Right lung (tissue), 5 donors: ENCODE measurements around the gene GHITM. TPM values are rescaled to one million over a fixed set of nuclear protein-coding genes. Genes with fewer than 3 reads are reported as not detected.

Source experiments
- DNase-seq, 2 donors: peaks; one replicate each; pipeline ENCODE4 v3.0.0-alpha.2; 2013
- polyA plus RNA-seq, 5 donors: library from polyadenylated mRNA; unstranded; fragments of 120-200 nt; gene quantifications; one replicate each; pipeline versions ENCODE4 v1.2.1 to v1.2.3, GENCODE V29; 2013; ENCODE audit warnings: inconsistent platforms in 1 of 5, low replicate concordance in 1 of 5; ENCODE audit not compliant: insufficient read length in 5 of 5, insufficient read depth in 1 of 5

The GHITM gene
- polyA plus RNA-seq, 5 donors = 109 to 136 (median 122) TPM

DNA sequence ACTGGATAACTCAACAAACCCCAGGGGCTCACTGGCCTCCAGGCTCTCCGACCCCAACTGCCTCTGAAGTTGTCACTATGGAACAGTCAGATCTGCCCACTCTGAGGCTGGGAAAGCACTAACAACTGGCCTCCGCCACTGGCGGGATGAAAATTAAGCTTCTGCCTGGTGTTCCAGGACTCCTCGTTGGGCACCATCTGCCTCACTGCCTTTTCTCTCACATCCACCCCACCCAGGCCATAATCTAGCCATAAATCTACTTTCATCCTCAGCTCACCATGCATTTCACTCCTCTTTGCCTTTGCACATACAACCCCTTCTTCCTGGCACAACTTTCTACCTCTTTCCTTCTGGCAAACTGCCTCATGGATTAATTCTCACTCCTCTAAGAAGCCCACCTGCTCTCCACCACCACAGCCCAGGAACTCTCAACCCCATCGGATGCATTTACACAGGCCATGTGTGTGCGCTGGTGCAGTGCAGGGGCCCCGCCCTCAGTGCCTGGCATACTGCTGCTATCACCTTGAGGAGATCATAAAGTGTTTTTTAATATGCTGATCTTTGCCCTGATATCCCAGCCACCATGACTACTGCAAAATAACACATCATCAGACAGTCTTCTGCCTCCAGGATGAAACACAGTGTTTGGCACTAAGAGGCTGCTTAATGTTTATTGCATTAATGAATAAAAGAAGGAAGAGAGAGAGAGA is 59.1 kb downstream of the GHITM start:
- DNase-seq = no peak

DNA sequence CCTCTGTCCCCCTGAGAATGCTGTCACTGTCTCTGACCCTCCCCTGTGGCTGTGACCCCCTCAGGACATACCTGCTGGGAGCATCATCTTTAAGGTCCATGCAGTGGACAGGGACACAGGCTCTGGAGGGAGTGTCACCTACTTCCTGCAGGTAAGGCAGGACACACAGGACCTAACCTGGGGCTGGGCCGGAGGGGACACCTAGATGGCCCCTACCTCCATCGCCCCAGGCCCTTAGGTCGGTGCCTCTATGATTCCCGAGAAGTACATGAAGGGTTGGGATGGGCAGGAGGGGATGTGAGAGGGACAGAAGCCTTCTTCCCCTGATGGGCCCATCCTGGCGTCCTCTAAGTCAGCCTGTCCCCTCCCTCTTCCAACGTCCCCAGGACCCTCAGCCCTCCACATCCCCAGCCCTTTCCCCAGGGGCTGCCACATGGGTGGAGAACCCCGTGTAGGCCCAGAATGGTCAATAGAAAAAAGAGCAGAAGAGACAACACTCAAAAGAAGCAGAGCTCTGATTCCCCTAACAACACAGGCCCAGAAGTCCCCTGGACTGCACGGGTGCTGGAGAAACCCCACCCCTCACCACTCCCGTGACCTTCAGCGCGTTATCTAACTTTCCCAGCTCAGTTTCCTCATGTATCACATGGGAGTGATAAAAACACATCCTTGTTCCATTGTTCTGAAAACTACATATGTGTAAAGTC is 61.4 kb downstream of the GHITM start:
- no peak for DNase-seq

- DNase-seq = no peak
These were observed 61.9 kb downstream of the GHITM start for GRCh38 chr10:84201244-84201606.

DNA sequence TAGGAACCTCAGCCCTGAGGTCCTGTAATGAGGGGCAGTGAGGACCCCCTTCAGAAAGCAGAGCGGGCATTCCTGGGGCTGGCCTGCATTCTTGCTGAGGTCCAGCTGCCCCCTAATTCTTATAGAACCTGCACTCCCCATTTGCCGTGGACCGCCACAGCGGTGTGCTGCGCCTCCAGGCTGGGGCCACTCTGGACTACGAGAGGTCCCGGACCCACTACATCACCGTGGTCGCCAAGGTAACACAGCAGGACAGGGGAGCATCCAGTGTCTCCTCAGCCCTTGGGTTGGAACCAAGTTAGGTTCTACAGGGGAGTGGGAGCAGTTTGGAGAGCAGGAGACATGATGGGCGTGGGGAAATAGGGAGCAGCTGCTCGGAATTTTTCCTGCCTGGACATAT is 62.4 kb downstream of the GHITM start:
- DNase-seq = no peak

GRCh38 chr10:84202349-84202748 is 63.0 kb downstream of the GHITM start:
- no peak for DNase-seq

Other genes with a start within 250 kb of the GHITM start
- gene GPR15LG, start 34.3 kb downstream of the GHITM start, polyA plus RNA-seq = under 1 TPM in 1 of 5 donors, not detected in 4; 0.15 TPM
- under 1 TPM; 0.10 to 0.40 (median 0.23) TPM for gene CDHR1, start 55.0 kb downstream of the GHITM start, polyA plus RNA-seq
- gene LRIT2, start 86.0 kb downstream of the GHITM start, polyA plus RNA-seq = not detected
- not detected for gene LRIT1, start 102.0 kb downstream of the GHITM start, polyA plus RNA-seq
- 1 to 10 TPM in 1 of 5 donors, under 1 TPM in 1, not detected in 3; 0.27 to 1.3 TPM for gene RGR, start 105.5 kb downstream of the GHITM start, polyA plus RNA-seq
- gene CCSER2, start 189.1 kb downstream of the GHITM start, polyA plus RNA-seq = 10 to 100 TPM; 29.9 to 43.7 (median 39.4) TPM